ENCODE data around the gene ADAMTSL1. TPM values are rescaled to one million over a fixed set of nuclear protein-coding genes. Genes with fewer than 3 reads are reported as not detected.

ADAMTSL1 gene
- total RNA-seq, 1 experiment from 2014 or later: 1.2 TPM

DNA sequence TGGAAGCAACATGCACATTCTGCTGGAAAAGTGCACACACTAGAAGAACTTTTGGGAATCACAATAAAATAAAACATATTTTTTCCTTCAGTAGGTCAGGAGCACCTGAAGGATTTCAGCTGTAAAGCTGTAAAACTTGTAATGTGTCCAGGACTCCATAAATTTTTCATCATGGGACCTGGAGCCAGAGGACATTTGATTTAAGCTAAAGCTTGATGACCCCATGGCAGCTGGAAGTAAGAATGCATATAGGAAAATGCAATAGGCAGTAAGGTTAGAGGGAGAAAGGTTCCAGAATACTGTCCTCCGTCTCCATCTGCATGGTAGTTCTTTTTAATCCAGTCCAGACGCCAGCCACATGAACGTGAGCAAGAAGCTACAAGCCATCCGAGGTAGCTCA lies 166.0 kb downstream of the ADAMTSL1 start:
- no peak overlapping the region for H3K23ac ChIP-seq (ENCODE audit: insufficient read length, low read depth, low read length)
- H3K14ac ChIP-seq (ENCODE audit: insufficient read depth, low read length): no peak overlapping the region
- H2AFZ ChIP-seq (ENCODE audit: low read length): no peak overlapping the region
- H3K27me3 ChIP-seq (ENCODE audit: insufficient read depth, low read length): no peaks in the 10 kb centered on the region
- WGBS (ENCODE audit: extremely low coverage, insufficient read length, low lambda C conversion rate): no CpG with 5 or more reads among the region's 4 CpGs
- no peaks in the 10 kb centered on the region; a peak in 1 of 7 replicates for H3K36me3 Mint-ChIP-seq (ENCODE audit: insufficient read depth in 1 of 3, low read depth in 3 of 3)
- H3K4me1 ChIP-seq (ENCODE audit: insufficient read depth, low read length): no peaks in the 10 kb centered on the region
- no peaks in the 10 kb centered on the region for H3K4me1 Mint-ChIP-seq
- H3K4ac ChIP-seq (ENCODE audit: low read depth, low read length): no peak overlapping the region
- H2AK5ac ChIP-seq (ENCODE audit: insufficient read length, low read length): no peak overlapping the region
- H3K4me3 Mint-ChIP-seq: no peak overlapping the region
- no peak overlapping the region for H4K5ac ChIP-seq (ENCODE audit: insufficient read length, low read depth, low read length)
- H2BK120ac ChIP-seq (ENCODE audit: low read depth, low read length, poor library complexity, severe bottlenecking): no peak overlapping the region
- H4K8ac ChIP-seq (replicated peaks; ENCODE audit: insufficient read length, low read depth, low read length): no peak overlapping the region
- no peak overlapping the region for H3K18ac ChIP-seq (ENCODE audit: insufficient read length, low read depth, low read length)
- H3T11ph ChIP-seq (ENCODE audit: low read length): no peak overlapping the region
- H2BK12ac ChIP-seq (ENCODE audit: insufficient read length, low read depth, low read length): no peak overlapping the region
- no peak overlapping the region for H3K56ac ChIP-seq (ENCODE audit: insufficient read length, low read depth, low read length)
- H3K27me3 Mint-ChIP-seq (ENCODE audit: low read depth): no peaks in the 10 kb centered on the region
- H3K23me2 ChIP-seq (ENCODE audit: insufficient read length, low read depth, low read length, poor library complexity, severe bottlenecking): no peaks in the 10 kb centered on the region
- no peak for TF ChIP-seq CTCF (conservative IDR thresholded peaks at IDR 0.05)
- no peak overlapping the region for H3K9ac ChIP-seq (ENCODE audit: extremely low read depth, insufficient read length, low read length)
- H3K79me2 ChIP-seq (ENCODE audit: insufficient read depth, low read length): no peaks in the 10 kb centered on the region
- H4K20me1 ChIP-seq (ENCODE audit: control insufficient read depth, insufficient read depth, insufficient read length): no peaks in the 10 kb centered on the region
- DNase-seq: no peak
- H2BK5ac ChIP-seq (ENCODE audit: insufficient read length, low read length): no peak overlapping the region
- 0 out of 5 replicates have a peak, but pooled peaks cover 0 to 1% of the 10 kb centered on the region in 2 experiments for H3K9me3 Mint-ChIP-seq
- H2BK15ac ChIP-seq (ENCODE audit: low read depth, low read length): no peak overlapping the region
- no peaks in the 10 kb centered on the region for H3K79me1 ChIP-seq (ENCODE audit: insufficient read depth, low read depth, low read length, poor library complexity, severe bottlenecking)
- H2BK20ac ChIP-seq (ENCODE audit: low read depth, low read length, poor library complexity, severe bottlenecking): no peak overlapping the region
- H3K27ac ChIP-seq (ENCODE audit: insufficient read length, low read depth, low read length): no peak overlapping the region
- no peaks in the 10 kb centered on the region for H3K9me3 ChIP-seq (ENCODE audit: control insufficient read depth, low read depth, low read length)
- H4K91ac ChIP-seq (ENCODE audit: insufficient read length, low read depth, low read length): no peak overlapping the region
- H3K4me2 ChIP-seq (ENCODE audit: insufficient read depth, insufficient read length, low read length): no peak overlapping the region
- H3K27ac Mint-ChIP-seq: no peak overlapping the region

Data from H9 (cell line).